Nasal cavity respiratory epithelium epithelial cell of viscerocranial mucosa (primary cell): Measurements from ENCODE around the gene AOC2. TPM values are rescaled to one million over a fixed set of nuclear protein-coding genes. Genes with fewer than 3 reads are reported as not detected.

ENCODE experiments used
- total RNA-seq: library from RNA; depleted of rRNA; stranded (reverse); fragments of >200 nt; gene quantifications from 2 replicates; pipeline ENCODE4 v1.2.3, GENCODE V29; 2014

AOC2 gene, protein sequence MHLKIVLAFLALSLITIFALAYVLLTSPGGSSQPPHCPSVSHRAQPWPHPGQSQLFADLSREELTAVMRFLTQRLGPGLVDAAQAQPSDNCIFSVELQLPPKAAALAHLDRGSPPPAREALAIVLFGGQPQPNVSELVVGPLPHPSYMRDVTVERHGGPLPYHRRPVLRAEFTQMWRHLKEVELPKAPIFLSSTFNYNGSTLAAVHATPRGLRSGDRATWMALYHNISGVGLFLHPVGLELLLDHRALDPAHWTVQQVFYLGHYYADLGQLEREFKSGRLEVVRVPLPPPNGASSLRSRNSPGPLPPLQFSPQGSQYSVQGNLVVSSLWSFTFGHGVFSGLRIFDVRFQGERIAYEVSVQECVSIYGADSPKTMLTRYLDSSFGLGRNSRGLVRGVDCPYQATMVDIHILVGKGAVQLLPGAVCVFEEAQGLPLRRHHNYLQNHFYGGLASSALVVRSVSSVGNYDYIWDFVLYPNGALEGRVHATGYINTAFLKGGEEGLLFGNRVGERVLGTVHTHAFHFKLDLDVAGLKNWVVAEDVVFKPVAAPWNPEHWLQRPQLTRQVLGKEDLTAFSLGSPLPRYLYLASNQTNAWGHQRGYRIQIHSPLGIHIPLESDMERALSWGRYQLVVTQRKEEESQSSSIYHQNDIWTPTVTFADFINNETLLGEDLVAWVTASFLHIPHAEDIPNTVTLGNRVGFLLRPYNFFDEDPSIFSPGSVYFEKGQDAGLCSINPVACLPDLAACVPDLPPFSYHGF
- 0.68 and 2.7 TPM in 2 replicates for total RNA-seq

GRCh38 chr17:42844271-42844670, at the start of gene AOC2:
Gene AOC2, plus strand, starts transcription at chr17:42844580. Its CDS starts 47 bp downstream, at chr17:42844627.

DNA sequence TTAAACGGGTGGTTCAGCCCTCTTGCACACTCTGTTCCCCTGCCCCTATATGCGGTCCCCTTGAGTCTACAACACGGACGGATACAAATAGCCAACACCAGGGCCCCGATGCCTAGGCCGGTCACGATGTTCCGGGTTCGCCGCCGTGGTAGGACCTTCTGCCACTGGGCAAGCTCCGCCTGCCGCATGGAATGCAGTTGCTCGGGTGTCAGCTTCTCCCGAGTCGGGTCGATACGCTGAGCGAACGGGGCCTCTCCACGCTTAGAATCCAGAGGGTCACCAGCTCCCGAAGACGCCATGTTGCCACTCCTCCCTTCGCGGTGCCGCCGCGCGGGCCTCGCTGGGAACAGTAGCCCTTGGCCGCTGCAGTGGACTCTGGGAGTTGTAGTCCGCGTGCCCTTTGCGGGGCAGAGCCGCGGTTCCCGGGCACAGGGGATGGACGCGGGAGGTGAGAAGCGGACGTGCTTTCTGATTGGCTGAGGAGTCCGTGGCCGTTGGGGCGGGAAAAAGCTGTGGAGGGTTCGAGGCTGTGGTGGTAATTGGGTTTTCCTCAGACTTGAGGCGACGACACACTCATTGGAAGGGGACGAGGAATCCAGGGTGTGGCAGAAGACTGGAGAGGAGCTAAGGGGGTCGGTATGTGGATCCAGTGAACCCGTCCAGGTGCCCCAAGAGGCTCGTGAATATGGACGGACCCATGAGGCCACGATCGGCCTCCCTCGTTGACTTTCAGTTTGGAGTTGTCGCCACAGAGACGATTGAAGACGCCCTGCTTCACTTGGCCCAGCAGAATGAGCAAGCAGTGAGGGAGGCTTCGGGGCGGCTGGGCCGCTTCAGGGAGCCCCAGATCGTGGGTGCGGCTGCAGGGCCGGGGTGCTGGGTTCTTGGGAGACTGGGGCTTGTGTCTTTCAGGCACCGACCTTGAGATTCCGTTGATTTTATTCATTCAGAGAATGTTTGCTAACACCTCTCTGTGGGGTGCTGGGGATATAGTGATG, 45.7 kb upstream of the AOC2 start, which contains the start of the genes CNTD1 and COA3:
TSS of gene CNTD1 (plus strand) at position 479 of the 998 bp plus-strand sequence. CDS start at position 686, 207 bp downstream.
TSS of gene COA3 (minus strand) at position 322 of the 998 bp plus-strand sequence. CDS start at position 299, 23 bp downstream.

GRCh38 chr17:42832934-42833766, 11.2 kb upstream of the AOC2 start, which contains the start of gene PSME3:
Gene PSME3, plus strand, starts transcription at chr17:42833397. Its CDS starts 235 bp downstream, at chr17:42833632.

GRCh38 chr17:42850954-42851353, 6.6 kb downstream of the AOC2 start, which contains the start of gene AOC3:
Gene AOC3, plus strand, starts transcription at chr17:42851199. Its CDS starts 145 bp downstream, at chr17:42851344.

Other genes with a start within 250 kb of the AOC2 start
- gene RETREG3, start 235.2 kb upstream of the AOC2 start, total RNA-seq, result 77.7 and 78.3 TPM in 2 replicates
- gene TUBG1, start 234.9 kb upstream of the AOC2 start, total RNA-seq, result 11.3 and 27.1 TPM in 2 replicates
- gene TUBG2, start 185.3 kb upstream of the AOC2 start, total RNA-seq, result 3.4 and 5.3 TPM in 2 replicates
- gene PLEKHH3, start 167.6 kb upstream of the AOC2 start, total RNA-seq, result 16.4 and 31.0 TPM in 2 replicates
- gene CCR10, start 162.7 kb upstream of the AOC2 start, total RNA-seq, result under 0.01 and 0.21 TPM in 2 replicates
- under 0.01 and 0.71 TPM in 2 replicates for gene CNTNAP1, start 162.0 kb upstream of the AOC2 start, total RNA-seq
- 13.0 and 17.4 TPM in 2 replicates for gene EZH1, start 99.5 kb upstream of the AOC2 start, total RNA-seq
- gene RAMP2, start 83.4 kb upstream of the AOC2 start, total RNA-seq, result not detected in 2 replicates
- 52.1 and 66.3 TPM in 2 replicates for gene VPS25, start 71.1 kb upstream of the AOC2 start, total RNA-seq
- under 0.01 and 0.57 TPM in 2 replicates for gene WNK4, start 64.0 kb upstream of the AOC2 start, total RNA-seq
- gene COA3, start 45.9 kb upstream of the AOC2 start, total RNA-seq, result 32.1 and 41.7 TPM in 2 replicates
- gene CNTD1, start 45.7 kb upstream of the AOC2 start, total RNA-seq, result not detected in 2 replicates
- 118 and 125 TPM in 2 replicates for gene BECN1, start 20.3 kb upstream of the AOC2 start, total RNA-seq
- gene PSME3, start 11.2 kb upstream of the AOC2 start, total RNA-seq, result 86.5 and 115 TPM in 2 replicates
- under 0.01 and 0.57 TPM in 2 replicates for gene AOC3, start 6.6 kb downstream of the AOC2 start, total RNA-seq
- gene G6PC1, start 56.2 kb downstream of the AOC2 start, total RNA-seq, result not detected in 2 replicates
- 17.4 and 19.9 TPM in 2 replicates for gene AARSD1, start 119.9 kb downstream of the AOC2 start, total RNA-seq
- gene PTGES3L, start 135.5 kb downstream of the AOC2 start, total RNA-seq, result under 0.01 TPM in 1 of 2 replicates, not detected in the other
- gene RUNDC1, start 136.0 kb downstream of the AOC2 start, total RNA-seq, result 11.6 and 15.3 TPM in 2 replicates
- gene RPL27, start 153.8 kb downstream of the AOC2 start, total RNA-seq, result 811 and 1,441 TPM in 2 replicates
- 1.4 and 3.4 TPM in 2 replicates for gene IFI35, start 162.2 kb downstream of the AOC2 start, total RNA-seq
- 82.0 and 132 TPM in 2 replicates for gene VAT1, start 177.8 kb downstream of the AOC2 start, total RNA-seq
- under 0.01 and 0.07 TPM in 2 replicates for gene RND2, start 180.7 kb downstream of the AOC2 start, total RNA-seq